ENCODE data around the gene SIAE. TPM values are rescaled to one million over a fixed set of nuclear protein-coding genes. Genes with fewer than 3 reads are reported as not detected.

Gene SIAE
- total RNA-seq, 6 experiments from 2014 or later = 9.2 to 14.4 (median 11.3) TPM

GRCh38 chr11:124700028-124700427 lies 26.5 kb upstream of the SIAE start:
- Mint-ChIP-seq H3K9me3 (peaks cover 6% of the 10 kb centered on the region), H3K4me3 (no peak overlapping the region), H3K27ac (no peak overlapping the region), H3K36me3 (ENCODE audit: low read depth) (peaks cover 6% of the 10 kb centered on the region; the same call in 1 of the 2 replicates), H3K27me3 (ENCODE audit: insufficient read depth) (peaks cover 11% of the 10 kb centered on the region; the same call in 1 of the 2 replicates), H3K4me1 (ENCODE audit: low read depth) (no peaks in the 10 kb centered on the region)
- no peak for TF ChIP-seq CTCF (IDR thresholded peaks at IDR 0.05)
- no peak for DNase-seq

- TF ChIP-seq CTCF (IDR thresholded peaks at IDR 0.05) = no peak
- H3K9me3 Mint-ChIP-seq = peaks cover 6% of the 10 kb centered on the region
- no peaks in the 10 kb centered on the region for H3K4me1 Mint-ChIP-seq (ENCODE audit: low read depth)
- peaks cover 11% of the 10 kb centered on the region; the same call in 1 of the 2 replicates for H3K27me3 Mint-ChIP-seq (ENCODE audit: insufficient read depth)
- no peak overlapping the region for H3K4me3 Mint-ChIP-seq
- H3K36me3 Mint-ChIP-seq (ENCODE audit: low read depth) = peaks cover 6% of the 10 kb centered on the region; the same call in 1 of the 2 replicates
- DNase-seq = no peak
- no peak overlapping the region for H3K27ac Mint-ChIP-seq
These were observed 26.0 kb upstream of the SIAE start for GRCh38 chr11:124699547-124699946.

DNA sequence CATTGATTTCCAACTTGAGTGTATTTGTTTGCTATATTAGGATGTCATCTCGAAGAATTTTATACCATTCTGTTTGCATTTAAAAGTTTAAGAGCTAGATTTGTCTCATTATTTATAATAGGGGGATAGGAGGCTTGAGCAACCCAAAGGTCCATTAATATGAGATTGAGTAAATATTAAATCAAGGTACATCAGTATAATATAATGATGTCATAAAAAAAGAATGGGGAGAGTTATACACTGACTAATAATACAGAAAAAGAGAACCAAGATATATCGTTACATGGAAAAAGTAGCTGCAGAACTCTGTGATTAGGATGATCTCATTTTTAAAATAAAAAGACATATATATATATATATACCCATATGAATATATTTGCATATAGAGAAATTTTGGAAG lies 19.6 kb upstream of the SIAE start:
- no peaks in the 10 kb centered on the region for H3K36me3 Mint-ChIP-seq (ENCODE audit: low read depth)
- no peak for DNase-seq
- no peak overlapping the region for H3K27ac Mint-ChIP-seq
- peaks cover 3% of the 10 kb centered on the region; the same call in 1 of the 2 replicates for H3K27me3 Mint-ChIP-seq (ENCODE audit: insufficient read depth)
- no peak for TF ChIP-seq CTCF (IDR thresholded peaks at IDR 0.05)
- H3K9me3 Mint-ChIP-seq = no peaks in the 10 kb centered on the region; the same call in 1 of the 2 replicates
- no peak overlapping the region for H3K4me3 Mint-ChIP-seq
- no peaks in the 10 kb centered on the region for H3K4me1 Mint-ChIP-seq (ENCODE audit: low read depth)

- Mint-ChIP-seq H3K4me1 (ENCODE audit: low read depth) (no peaks in the 10 kb centered on the region), H3K36me3 (ENCODE audit: low read depth) (peaks cover 15% of the 10 kb centered on the region), H3K4me3 (no peak overlapping the region), H3K27me3 (ENCODE audit: insufficient read depth) (no peaks in the 10 kb centered on the region; the same call in 1 of the 2 replicates), H3K9me3 (peaks cover 14% of the 10 kb centered on the region; the same call in 1 of the 2 replicates), H3K27ac (no peak overlapping the region)
- DNase-seq = no peak
- TF ChIP-seq CTCF (IDR thresholded peaks at IDR 0.05) = no peak
These were observed 8.9 kb upstream of the SIAE start for GRCh38 chr11:124682443-124682842.

DNA sequence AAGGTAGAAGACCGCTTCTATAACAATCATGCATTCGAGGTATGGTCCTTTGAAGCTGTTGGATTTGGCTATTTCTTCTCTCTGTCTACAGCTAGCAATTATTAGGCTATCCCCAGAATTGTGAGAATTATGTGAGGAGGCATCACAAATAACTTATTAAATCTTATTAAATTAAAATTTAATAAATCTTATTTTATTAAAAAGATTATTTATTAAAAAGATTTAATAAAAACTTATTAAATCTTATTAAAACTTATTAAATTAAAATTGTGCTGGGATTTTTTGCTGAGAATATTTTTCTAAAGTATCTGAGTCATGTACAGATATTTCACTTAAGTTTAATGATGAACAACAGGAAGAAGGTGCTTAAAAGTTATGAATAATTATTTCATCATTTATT lies 7.9 kb upstream of the SIAE start:
- H3K27me3 Mint-ChIP-seq (ENCODE audit: insufficient read depth) = no peaks in the 10 kb centered on the region; the same call in 1 of the 2 replicates
- no peak for TF ChIP-seq CTCF (IDR thresholded peaks at IDR 0.05)
- H3K4me3 Mint-ChIP-seq = no peak overlapping the region
- no peak overlapping the region for H3K27ac Mint-ChIP-seq
- H3K9me3 Mint-ChIP-seq = peaks cover 14% of the 10 kb centered on the region; the same call in 1 of the 2 replicates
- H3K36me3 Mint-ChIP-seq (ENCODE audit: low read depth) = peaks cover 15% of the 10 kb centered on the region
- peaks cover 7% of the 10 kb centered on the region for H3K4me1 Mint-ChIP-seq (ENCODE audit: low read depth)
- no peak for DNase-seq
